Esophagus squamous epithelium (tissue), 5 donors: Measurements from ENCODE around the gene DENND5B. TPM values are rescaled to one million over a fixed set of nuclear protein-coding genes. Genes with fewer than 3 reads are reported as not detected.
A peak's percentile ranks its signal among the peaks of the same experiment; 100 is the strongest.

Experiments
- DNase-seq: peaks from one replicate; lab custom pipeline; 2025; lab: John Stamatoyannopoulos, UW
- H3K27ac ChIP-seq, 4 donors: fragments of 200-600 bp; sonication (generic); one replicate each; pipeline ENCODE4 v1.5.1; 2016 to 2019; ENCODE audit warnings: mild to moderate bottlenecking in 1 of 4
- H3K27me3 ChIP-seq, 4 donors: fragments of 200-600 bp; sonication (generic); 1 replicate in 3 of 4; 2 replicates in 1 of 4; pipeline versions ENCODE4 v1.5.1 to v1.6.0; 2017 to 2021; ENCODE audit warnings: antibody characterized with exemption in 1 of 4
- H3K36me3 ChIP-seq, 3 donors: fragments of 200-600 bp; sonication (generic); one replicate each; pipeline ENCODE4 v1.5.1; 2016 to 2019
- H3K4me1 ChIP-seq, 3 donors: fragments of 200-600 bp; sonication (generic); one replicate each; pipeline ENCODE4 v1.5.1; 2017 to 2019
- H3K4me3 ChIP-seq, 4 donors: fragments of 200-600 bp; sonication (generic); 1 replicate in 3 of 4; 2 replicates in 1 of 4; pipeline ENCODE4 v1.5.1; 2016 to 2019; ENCODE audit warnings: mild to moderate bottlenecking in 2 of 4, moderate library complexity in 1 of 4
- H3K9me3 ChIP-seq, 3 donors: fragments of 200-600 bp; sonication (generic); one replicate each; pipeline ENCODE4 v1.5.1; 2016 to 2019
- CTCF ChIP-seq, 6 experiments: fragments of 450-650 bp in 4 of 6; fragments of 200-600 bp in 2 of 6; sonication (generic) in 2 of 6; IDR thresholded peaks; one replicate each; pipeline ENCODE4 v1.5.1; 2016 to 2019; ENCODE audit warnings: antibody characterized with exemption in 6 of 6, mild to moderate bottlenecking in 4 of 6, moderate library complexity in 4 of 6
- POLR2A ChIP-seq, 4 donors: fragments of 450-650 bp; IDR thresholded peaks; one replicate each; pipeline ENCODE4 v1.6.1; 2017; ENCODE audit warnings: antibody characterized with exemption in 4 of 4, mild to moderate bottlenecking in 4 of 4, moderate library complexity in 3 of 4
- whole genome bisulfite sequencing, 2 donors: methylation state at CpG; one replicate each; pipeline ENCODE4 v1.1.5; 2018; 5-methylcytosine and 5-hydroxymethylcytosine counted together
- intact Hi-C: fragments of 100-400 bp; cut with DNase I; formaldehyde crosslinking; loops from one replicate; pipeline ENCODE4 v1.15.0; 2022
- total RNA-seq, 4 donors: library from RNA; depleted of rRNA; stranded (reverse); fragments of >200 nt; gene quantifications; one replicate each; pipeline ENCODE4 v1.1.0, GENCODE V29; 2016
- donor health status: DM: yes; HTN: yes; CAD: no.

The DENND5B gene
- total RNA-seq, 4 donors from 2014 or later: 0.38 to 5.3 (median 1.5) TPM

- no peak for DNase-seq
- intact Hi-C loops: no loop called here
- peaks cover 0 to 3% (median 0%) of the 10 kb centered on the region in 3 donors for H3K36me3 ChIP-seq
- no peak overlapping the region for H3K4me3 ChIP-seq
- H3K9me3 ChIP-seq: no peaks in the 10 kb centered on the region
- H3K27me3 ChIP-seq: no peaks in the 10 kb centered on the region
- TF ChIP-seq POLR2A (IDR thresholded peaks at IDR 0.05) (no peak), CTCF (IDR thresholded peaks at IDR 0.05) (no peak)
- no peak overlapping the region for H3K27ac ChIP-seq
- peaks cover 0 to 26% (median 3%) of the 10 kb centered on the region in 3 donors for H3K4me1 ChIP-seq
- 78 to 82% methylated on average over 2 of the region's 2 CpGs for WGBS, 2 donors
Measured at GRCh38 chr12:31494455-31494854, 96.5 kb downstream of the DENND5B start.

GRCh38 chr12:31492599-31493196 lies 98.2 kb downstream of the DENND5B start:
- WGBS, 2 donors: 42 to 64% methylated on average over 2 of the region's 2 CpGs
- TF ChIP-seq POLR2A (IDR thresholded peaks at IDR 0.05) (no peak), CTCF (IDR thresholded peaks at IDR 0.05) (no peak)
- intact Hi-C loops: no loop called here
- H3K27me3 ChIP-seq: no peaks in the 10 kb centered on the region
- peaks cover 0 to 20% (median 3%) of the 10 kb centered on the region in 3 donors for H3K4me1 ChIP-seq
- H3K4me3 ChIP-seq: no peak overlapping the region
- H3K36me3 ChIP-seq: peaks cover 0 to 3% (median 0%) of the 10 kb centered on the region in 3 donors
- H3K27ac ChIP-seq: no peak overlapping the region
- H3K9me3 ChIP-seq: no peaks in the 10 kb centered on the region
- DNase-seq: no peak

- Histone ChIP-seq H3K27ac (peak overlapping the region in 1 of 4 donors; percentile 20), H3K9me3 (no peaks in the 10 kb centered on the region)
Measured at GRCh38 chr12:31491841-31492598, 98.9 kb downstream of the DENND5B start.

GRCh38 chr12:31491241-31491794 lies 99.6 kb downstream of the DENND5B start:
- intact Hi-C loops: no loop called here
- peaks cover 0 to 20% (median 3%) of the 10 kb centered on the region in 3 donors for H3K4me1 ChIP-seq
- WGBS, 2 donors: 50 to 70% methylated on average over 5 of the region's 5 CpGs
- H3K4me3 ChIP-seq: no peak overlapping the region
- no peak overlapping the region for H3K27ac ChIP-seq
- no peak for DNase-seq
- peaks cover 0 to 3% (median 0%) of the 10 kb centered on the region in 3 donors for H3K36me3 ChIP-seq
- H3K27me3 ChIP-seq: no peaks in the 10 kb centered on the region
- H3K9me3 ChIP-seq: no peaks in the 10 kb centered on the region
- TF ChIP-seq POLR2A (IDR thresholded peaks at IDR 0.05) (no peak), CTCF (IDR thresholded peaks at IDR 0.05) (no peak)

More at GRCh38 chr12:31491841-31492598, 98.9 kb downstream of the DENND5B start:
- WGBS, 2 donors: 19 to 33% methylated on average over 5 of the region's 5 CpGs
- intact Hi-C loops: no loop called here
- DNase-seq: no peak
- Histone ChIP-seq H3K27me3 (no peaks in the 10 kb centered on the region), H3K4me1 (peaks cover 0 to 20% (median 3%) of the 10 kb centered on the region in 3 donors), H3K4me3 (no peak overlapping the region), H3K36me3 (peaks cover 0 to 3% (median 0%) of the 10 kb centered on the region in 3 donors)
- TF ChIP-seq POLR2A (IDR thresholded peaks at IDR 0.05) (no peak), CTCF (IDR thresholded peaks at IDR 0.05) (no peak)
